Measurements from ENCODE around the gene HOMER3.

DNA sequence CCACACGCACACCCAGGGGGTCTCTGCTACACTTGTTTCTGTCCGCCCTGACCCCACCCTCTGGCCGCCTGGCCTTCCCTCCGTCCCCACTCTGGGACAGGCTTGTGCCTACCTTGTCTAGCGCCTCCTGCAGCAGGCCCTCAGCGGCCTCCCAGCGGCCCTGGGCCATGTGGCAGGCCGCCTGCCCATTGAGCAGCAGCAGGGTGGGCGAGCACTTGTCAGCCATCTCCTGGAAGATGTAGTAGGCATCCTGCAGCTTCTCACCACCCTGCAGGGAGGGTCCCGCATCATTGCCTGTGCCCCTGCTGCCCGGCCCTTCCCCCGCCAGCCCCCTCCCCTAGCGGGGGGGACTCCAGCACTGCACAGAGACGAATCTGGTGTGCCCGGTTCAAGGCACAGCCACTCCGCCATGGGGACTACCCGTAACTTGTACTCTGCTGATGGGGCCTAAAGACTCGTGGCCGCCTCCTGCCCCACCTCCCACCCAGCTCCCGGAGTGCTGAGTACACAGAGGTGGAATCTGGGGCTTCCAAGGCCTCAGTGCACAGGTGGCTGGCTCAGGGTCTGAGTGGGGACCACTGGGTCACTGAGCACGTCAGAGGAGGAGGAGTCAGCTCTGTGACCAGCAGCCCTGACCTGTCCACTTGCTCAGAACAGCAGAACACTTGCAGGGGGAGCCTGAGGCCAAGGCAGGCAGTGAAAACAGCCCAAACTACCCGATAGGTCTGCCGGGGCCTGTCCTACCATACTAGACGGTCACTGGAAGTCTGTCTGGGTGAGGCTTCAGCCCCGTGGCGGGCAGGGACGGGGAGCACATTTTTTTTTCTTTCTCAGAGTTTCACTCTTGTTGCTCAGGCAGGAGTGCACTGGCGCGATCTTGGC is 37.6 kb downstream of the HOMER3 start:
- TF ChIP-seq POLR2AphosphoS5 (IDR thresholded peaks at IDR 0.05) (no peak), POLR2A (IDR thresholded peaks at IDR 0.05) (no peak), EP300 (IDR thresholded peaks at IDR 0.05) (no peak)
- TF ChIP-seq, protein P1, sequence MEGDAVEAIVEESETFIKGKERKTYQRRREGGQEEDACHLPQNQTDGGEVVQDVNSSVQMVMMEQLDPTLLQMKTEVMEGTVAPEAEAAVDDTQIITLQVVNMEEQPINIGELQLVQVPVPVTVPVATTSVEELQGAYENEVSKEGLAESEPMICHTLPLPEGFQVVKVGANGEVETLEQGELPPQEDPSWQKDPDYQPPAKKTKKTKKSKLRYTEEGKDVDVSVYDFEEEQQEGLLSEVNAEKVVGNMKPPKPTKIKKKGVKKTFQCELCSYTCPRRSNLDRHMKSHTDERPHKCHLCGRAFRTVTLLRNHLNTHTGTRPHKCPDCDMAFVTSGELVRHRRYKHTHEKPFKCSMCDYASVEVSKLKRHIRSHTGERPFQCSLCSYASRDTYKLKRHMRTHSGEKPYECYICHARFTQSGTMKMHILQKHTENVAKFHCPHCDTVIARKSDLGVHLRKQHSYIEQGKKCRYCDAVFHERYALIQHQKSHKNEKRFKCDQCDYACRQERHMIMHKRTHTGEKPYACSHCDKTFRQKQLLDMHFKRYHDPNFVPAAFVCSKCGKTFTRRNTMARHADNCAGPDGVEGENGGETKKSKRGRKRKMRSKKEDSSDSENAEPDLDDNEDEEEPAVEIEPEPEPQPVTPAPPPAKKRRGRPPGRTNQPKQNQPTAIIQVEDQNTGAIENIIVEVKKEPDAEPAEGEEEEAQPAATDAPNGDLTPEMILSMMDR (IDR thresholded peaks at IDR 0.05) = no peak
